ENCODE measurements around the gene PIAS2.

PIAS2 gene

GRCh38 chr18:46787674-46788073, 129.6 kb downstream of the PIAS2 start:
- Histone ChIP-seq H3K4me3 (ENCODE audit: low read depth in 1 of 5, low read length in 5 of 5) (no peak overlapping the region), H3K27ac (ENCODE audit: low read depth, low read length) (no peak overlapping the region), H3K4me1 (ENCODE audit: control insufficient read depth in 5 of 5, insufficient read depth in 5 of 5, low read length in 5 of 5) (peaks cover 0 to 16% (median 11%) of the 10 kb centered on the region in 5 donors), H3K9me3 (ENCODE audit: control insufficient read depth in 5 of 5, low read length in 5 of 5) (peaks cover 0 to 9% (median 2%) of the 10 kb centered on the region in 5 donors), H3K36me3 (ENCODE audit: control insufficient read depth in 5 of 5, insufficient read depth in 5 of 5, low read length in 5 of 5) (no peaks in the 10 kb centered on the region), H3K27me3 (ENCODE audit: control insufficient read depth in 5 of 5, insufficient read depth in 4 of 5, low read length in 5 of 5) (no peaks in the 10 kb centered on the region), H3K9ac (ENCODE audit: low read length in 5 of 5) (no peak overlapping the region)

GRCh38 chr18:46772357-46772756, 144.9 kb downstream of the PIAS2 start:
- H3K9ac ChIP-seq (ENCODE audit: low read length in 5 of 5): no peak overlapping the region
- H3K4me3 ChIP-seq (ENCODE audit: low read depth in 1 of 5, low read length in 5 of 5): no peak overlapping the region
- peaks cover 0 to 3% (median 0%) of the 10 kb centered on the region in 5 donors for H3K27me3 ChIP-seq (ENCODE audit: control insufficient read depth in 5 of 5, insufficient read depth in 4 of 5, low read length in 5 of 5)
- peaks cover 0 to 4% (median 0%) of the 10 kb centered on the region in 5 donors for H3K4me1 ChIP-seq (ENCODE audit: control insufficient read depth in 5 of 5, insufficient read depth in 5 of 5, low read length in 5 of 5)
- no peaks in the 10 kb centered on the region for H3K36me3 ChIP-seq (ENCODE audit: control insufficient read depth in 5 of 5, insufficient read depth in 5 of 5, low read length in 5 of 5)
- H3K9me3 ChIP-seq (ENCODE audit: control insufficient read depth in 5 of 5, low read length in 5 of 5): no peaks in the 10 kb centered on the region
- H3K27ac ChIP-seq (ENCODE audit: low read depth, low read length): no peak overlapping the region

GRCh38 chr18:46771141-46771540, 146.2 kb downstream of the PIAS2 start:
- Histone ChIP-seq H3K27ac (ENCODE audit: low read depth, low read length) (no peak overlapping the region), H3K9me3 (ENCODE audit: control insufficient read depth in 5 of 5, low read length in 5 of 5) (no peaks in the 10 kb centered on the region), H3K27me3 (ENCODE audit: control insufficient read depth in 5 of 5, insufficient read depth in 4 of 5, low read length in 5 of 5) (peaks cover 0 to 3% (median 0%) of the 10 kb centered on the region in 5 donors), H3K9ac (ENCODE audit: low read length in 5 of 5) (no peak overlapping the region), H3K36me3 (ENCODE audit: control insufficient read depth in 5 of 5, insufficient read depth in 5 of 5, low read length in 5 of 5) (no peaks in the 10 kb centered on the region), H3K4me3 (ENCODE audit: low read depth in 1 of 5, low read length in 5 of 5) (no peak overlapping the region), H3K4me1 (ENCODE audit: control insufficient read depth in 5 of 5, insufficient read depth in 5 of 5, low read length in 5 of 5) (peaks cover 0 to 4% (median 0%) of the 10 kb centered on the region in 5 donors)

DNA sequence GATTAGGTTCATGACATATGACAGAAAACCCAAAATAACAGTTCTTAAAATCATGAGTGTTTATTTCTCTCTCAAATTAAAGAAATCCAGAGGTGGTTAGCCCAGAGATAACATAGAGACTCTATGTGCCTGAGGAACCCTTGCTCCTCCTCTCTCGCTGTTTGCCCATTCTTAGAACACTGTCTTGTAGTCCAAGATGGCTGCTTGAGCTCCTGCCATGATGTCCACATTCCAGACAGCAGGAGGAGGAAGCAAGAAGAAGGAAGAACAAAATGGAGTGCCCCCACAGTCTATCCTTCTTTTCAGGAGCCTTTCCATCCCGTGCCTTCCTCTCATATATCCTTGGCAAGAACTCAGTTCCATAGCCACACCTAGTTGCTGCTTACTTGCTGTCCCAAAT, 146.6 kb downstream of the PIAS2 start:
- Histone ChIP-seq H3K4me1 (ENCODE audit: control insufficient read depth in 5 of 5, insufficient read depth in 5 of 5, low read length in 5 of 5) (peaks cover 0 to 4% (median 0%) of the 10 kb centered on the region in 5 donors), H3K27ac (ENCODE audit: low read depth, low read length) (no peak overlapping the region), H3K36me3 (ENCODE audit: control insufficient read depth in 5 of 5, insufficient read depth in 5 of 5, low read length in 5 of 5) (no peaks in the 10 kb centered on the region), H3K4me3 (ENCODE audit: low read depth in 1 of 5, low read length in 5 of 5) (no peak overlapping the region), H3K27me3 (ENCODE audit: control insufficient read depth in 5 of 5, insufficient read depth in 4 of 5, low read length in 5 of 5) (peaks cover 0 to 3% (median 0%) of the 10 kb centered on the region in 5 donors), H3K9me3 (ENCODE audit: control insufficient read depth in 5 of 5, low read length in 5 of 5) (no peaks in the 10 kb centered on the region), H3K9ac (ENCODE audit: low read length in 5 of 5) (no peak overlapping the region)

DNA sequence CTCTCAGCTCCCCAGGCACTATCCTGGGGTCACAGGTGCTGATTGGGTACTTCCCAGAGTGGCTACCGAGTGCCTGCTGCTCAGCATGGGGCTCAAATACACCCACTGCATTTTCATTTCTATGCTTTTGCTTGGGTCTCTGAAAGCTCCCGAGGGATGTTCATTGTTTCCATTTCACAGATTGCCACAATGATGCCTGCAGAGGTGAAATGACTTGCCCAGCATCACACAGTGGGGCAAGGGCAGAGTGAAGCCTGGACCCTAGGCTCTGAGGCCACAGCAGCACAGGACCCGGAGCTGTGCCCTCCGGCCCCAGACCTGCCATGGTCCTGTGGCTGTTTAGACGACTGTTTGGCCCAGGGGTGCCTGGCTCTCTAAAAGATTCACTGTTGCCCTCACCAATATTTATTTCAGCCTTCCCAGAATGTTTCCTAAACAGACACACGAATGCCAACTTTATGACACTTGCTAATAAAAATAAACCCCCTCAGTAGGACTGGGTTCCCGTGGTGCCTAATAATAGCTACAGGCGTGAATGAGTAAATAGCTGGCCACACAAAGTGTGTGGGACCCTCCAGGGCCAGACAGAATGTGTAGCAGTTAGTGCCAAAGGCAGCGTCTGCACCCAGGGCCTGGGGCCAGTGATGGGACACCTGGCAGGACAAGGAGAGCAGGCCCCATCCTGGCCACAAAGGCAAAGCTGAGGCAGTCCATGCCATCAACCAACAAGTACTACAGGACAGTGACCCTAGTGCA, 149.0 kb downstream of the PIAS2 start:
- Histone ChIP-seq H3K4me1 (ENCODE audit: control insufficient read depth in 5 of 5, insufficient read depth in 5 of 5, low read length in 5 of 5) (peaks cover 0 to 4% (median 0%) of the 10 kb centered on the region in 5 donors), H3K9ac (ENCODE audit: low read length in 5 of 5) (no peak overlapping the region), H3K9me3 (ENCODE audit: control insufficient read depth in 5 of 5, low read length in 5 of 5) (no peaks in the 10 kb centered on the region), H3K4me3 (ENCODE audit: low read depth in 1 of 5, low read length in 5 of 5) (no peak overlapping the region), H3K27me3 (ENCODE audit: control insufficient read depth in 5 of 5, insufficient read depth in 4 of 5, low read length in 5 of 5) (peaks cover 0 to 7% (median 0%) of the 10 kb centered on the region in 5 donors), H3K27ac (ENCODE audit: low read depth, low read length) (no peak overlapping the region), H3K36me3 (ENCODE audit: control insufficient read depth in 5 of 5, insufficient read depth in 5 of 5, low read length in 5 of 5) (no peaks in the 10 kb centered on the region)

GRCh38 chr18:46767217-46767616, 150.1 kb downstream of the PIAS2 start:
- Histone ChIP-seq H3K9ac (ENCODE audit: low read length in 5 of 5) (no peak overlapping the region), H3K27ac (ENCODE audit: low read depth, low read length) (no peak overlapping the region), H3K4me1 (ENCODE audit: control insufficient read depth in 5 of 5, insufficient read depth in 5 of 5, low read length in 5 of 5) (peaks cover 0 to 4% (median 0%) of the 10 kb centered on the region in 5 donors), H3K4me3 (ENCODE audit: low read depth in 1 of 5, low read length in 5 of 5) (no peak overlapping the region), H3K27me3 (ENCODE audit: control insufficient read depth in 5 of 5, insufficient read depth in 4 of 5, low read length in 5 of 5) (peaks cover 0 to 10% (median 4%) of the 10 kb centered on the region in 5 donors), H3K9me3 (ENCODE audit: control insufficient read depth in 5 of 5, low read length in 5 of 5) (no peaks in the 10 kb centered on the region), H3K36me3 (ENCODE audit: control insufficient read depth in 5 of 5, insufficient read depth in 5 of 5, low read length in 5 of 5) (no peaks in the 10 kb centered on the region)

DNA sequence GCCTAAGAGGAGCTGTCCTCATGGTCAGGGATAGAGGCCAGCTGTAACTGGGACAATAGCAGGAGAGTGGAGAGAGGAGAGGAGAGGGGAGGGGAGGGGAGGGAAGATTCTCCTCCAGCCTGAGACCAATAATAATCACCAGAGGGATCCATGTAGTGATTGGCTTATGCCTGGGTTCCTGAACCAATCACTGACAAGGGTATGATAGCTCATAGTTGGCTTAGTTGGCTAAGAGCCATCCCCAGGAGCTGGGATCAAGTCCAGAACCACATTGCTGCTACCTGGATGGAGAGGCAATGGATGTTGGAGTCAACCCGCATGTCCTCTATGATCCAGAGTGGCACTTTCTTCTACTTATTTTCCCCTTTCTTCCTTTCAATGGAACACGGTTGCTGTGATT, 152.7 kb downstream of the PIAS2 start:
- H3K27me3 ChIP-seq (ENCODE audit: control insufficient read depth in 5 of 5, insufficient read depth in 4 of 5, low read length in 5 of 5): peaks cover 2 to 17% (median 11%) of the 10 kb centered on the region in 5 donors
- no peaks in the 10 kb centered on the region for H3K9me3 ChIP-seq (ENCODE audit: control insufficient read depth in 5 of 5, low read length in 5 of 5)
- no peak overlapping the region for H3K9ac ChIP-seq (ENCODE audit: low read length in 5 of 5)
- H3K27ac ChIP-seq (ENCODE audit: low read depth, low read length): no peak overlapping the region
- no peaks in the 10 kb centered on the region for H3K36me3 ChIP-seq (ENCODE audit: control insufficient read depth in 5 of 5, insufficient read depth in 5 of 5, low read length in 5 of 5)
- H3K4me1 ChIP-seq (ENCODE audit: control insufficient read depth in 5 of 5, insufficient read depth in 5 of 5, low read length in 5 of 5): peaks cover 0 to 2% (median 0%) of the 10 kb centered on the region in 5 donors
- no peak overlapping the region for H3K4me3 ChIP-seq (ENCODE audit: low read depth in 1 of 5, low read length in 5 of 5)

DNA sequence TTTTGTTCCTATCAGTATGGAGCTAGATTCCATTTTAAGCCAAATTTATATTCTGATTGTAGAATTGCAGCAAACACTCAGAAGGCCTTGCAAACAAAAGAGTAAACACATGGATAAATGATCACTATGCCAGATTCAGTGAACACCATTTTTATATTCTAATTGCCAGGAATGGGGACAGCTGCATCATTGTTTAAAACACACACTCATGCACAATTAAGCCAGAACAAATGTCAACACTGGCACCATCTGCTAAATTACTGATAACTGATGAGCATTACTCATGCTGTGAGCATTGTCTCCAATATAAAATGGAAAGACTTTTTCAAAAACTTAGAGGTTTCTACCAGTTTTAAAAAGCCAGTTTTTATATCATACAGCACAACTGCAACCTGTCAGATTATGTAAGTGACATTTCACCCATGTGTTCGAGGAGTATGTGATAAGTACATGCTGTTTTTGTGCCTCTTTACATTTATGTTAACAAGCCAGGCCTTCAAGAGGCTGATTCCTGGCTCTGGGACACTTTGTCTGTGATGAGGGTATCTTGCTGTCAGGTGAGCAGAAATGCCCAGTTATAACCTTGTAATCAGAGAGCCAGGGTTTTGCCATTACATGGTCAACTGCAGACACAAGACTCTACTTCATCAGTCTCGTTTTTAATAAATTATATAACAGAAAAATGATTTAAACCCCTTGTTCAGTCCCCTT, 156.1 kb downstream of the PIAS2 start:
- Histone ChIP-seq H3K4me1 (ENCODE audit: control insufficient read depth in 5 of 5, insufficient read depth in 5 of 5, low read length in 5 of 5) (peaks cover 0 to 20% (median 18%) of the 10 kb centered on the region in 5 donors), H3K36me3 (ENCODE audit: control insufficient read depth in 5 of 5, insufficient read depth in 5 of 5, low read length in 5 of 5) (no peaks in the 10 kb centered on the region), H3K4me3 (ENCODE audit: low read depth in 1 of 5, low read length in 5 of 5) (no peak overlapping the region), H3K9me3 (ENCODE audit: control insufficient read depth in 5 of 5, low read length in 5 of 5) (no peaks in the 10 kb centered on the region), H3K27me3 (ENCODE audit: control insufficient read depth in 5 of 5, insufficient read depth in 4 of 5, low read length in 5 of 5) (peaks cover 16 to 46% (median 28%) of the 10 kb centered on the region in 5 donors), H3K9ac (ENCODE audit: low read length in 5 of 5) (no peak overlapping the region), H3K27ac (ENCODE audit: low read depth, low read length) (no peak overlapping the region)

DNA sequence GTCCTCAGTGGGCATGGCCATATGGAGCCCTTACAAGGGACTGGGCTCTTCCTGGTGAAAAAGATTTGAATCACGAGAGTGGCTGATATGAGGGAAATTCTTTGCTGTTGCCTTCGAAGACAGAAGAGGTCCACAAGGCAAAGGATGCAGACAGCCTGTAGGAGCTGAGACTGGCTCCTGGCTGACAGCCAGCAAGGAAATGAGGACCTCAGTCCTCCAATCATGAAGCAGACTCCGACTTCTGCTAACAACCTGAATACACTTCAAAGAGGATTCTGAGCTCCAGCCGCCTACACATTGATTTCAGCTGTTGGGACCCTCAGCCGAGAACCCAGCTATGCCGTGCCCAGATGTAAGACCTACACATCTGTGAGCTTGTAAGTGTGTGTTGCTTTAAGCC, 157.4 kb downstream of the PIAS2 start:
- Histone ChIP-seq H3K4me1 (ENCODE audit: control insufficient read depth in 5 of 5, insufficient read depth in 5 of 5, low read length in 5 of 5) (peaks cover 0 to 26% (median 24%) of the 10 kb centered on the region in 5 donors), H3K9me3 (ENCODE audit: control insufficient read depth in 5 of 5, low read length in 5 of 5) (no peaks in the 10 kb centered on the region), H3K9ac (ENCODE audit: low read length in 5 of 5) (no peak overlapping the region), H3K27ac (ENCODE audit: low read depth, low read length) (no peak overlapping the region), H3K27me3 (ENCODE audit: control insufficient read depth in 5 of 5, insufficient read depth in 4 of 5, low read length in 5 of 5) (peaks cover 20 to 58% (median 40%) of the 10 kb centered on the region in 5 donors), H3K4me3 (ENCODE audit: low read depth in 1 of 5, low read length in 5 of 5) (no peak overlapping the region), H3K36me3 (ENCODE audit: control insufficient read depth in 5 of 5, insufficient read depth in 5 of 5, low read length in 5 of 5) (no peaks in the 10 kb centered on the region)

DNA sequence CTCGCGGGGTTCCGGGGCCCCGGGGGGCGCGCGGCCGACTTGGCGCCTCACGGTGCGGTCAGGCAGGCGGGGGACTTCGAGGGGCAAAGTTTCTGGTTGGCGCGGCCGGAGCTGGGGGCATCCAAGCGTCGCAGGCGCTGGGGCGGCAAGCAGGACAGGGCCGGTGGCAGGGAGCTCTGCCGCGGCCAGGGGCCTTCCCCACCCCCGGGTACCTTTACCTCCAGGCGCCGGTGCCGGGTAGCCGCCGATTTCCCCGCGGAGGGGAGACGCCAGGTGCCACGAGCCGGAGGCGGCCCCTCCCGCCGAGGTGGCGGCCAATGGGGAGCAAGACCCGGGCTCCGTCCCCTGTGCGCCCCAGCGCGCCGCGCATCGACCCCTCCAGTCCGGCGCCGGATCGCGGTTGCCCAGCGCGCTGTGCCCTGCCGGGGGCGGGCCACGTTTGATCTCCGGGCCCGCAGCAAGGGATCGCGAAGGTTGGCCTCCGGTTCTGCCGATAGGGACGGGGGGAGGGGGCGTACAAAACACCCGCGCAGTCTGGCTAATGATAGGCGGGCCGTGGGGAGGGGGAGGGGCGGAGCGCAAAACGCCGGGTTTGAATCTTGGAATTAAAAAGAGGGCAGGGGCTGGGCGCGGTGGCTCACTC, 160.6 kb downstream of the PIAS2 start, which contains the start of gene ST8SIA5:
Gene ST8SIA5 (minus strand): TSS at position 495 of the 643 bp plus-strand sequence. CDS start 545 bp downstream, outside the sequence.
- peaks cover 0 to 26% (median 24%) of the 10 kb centered on the region in 5 donors for H3K4me1 ChIP-seq (ENCODE audit: control insufficient read depth in 5 of 5, insufficient read depth in 5 of 5, low read length in 5 of 5)
- no peak within 1 kb of the TSS for H3K9ac ChIP-seq (ENCODE audit: low read length in 5 of 5)
- H3K4me3 ChIP-seq (ENCODE audit: low read depth in 1 of 5, low read length in 5 of 5): peak within 1 kb of the TSS; percentile 11 to 53 (median 39)
- H3K9me3 ChIP-seq (ENCODE audit: control insufficient read depth in 5 of 5, low read length in 5 of 5): no peaks in the 10 kb centered on the region
- peaks cover 20 to 54% (median 35%) of the 10 kb centered on the region in 5 donors for H3K27me3 ChIP-seq (ENCODE audit: control insufficient read depth in 5 of 5, insufficient read depth in 4 of 5, low read length in 5 of 5)
- H3K27ac ChIP-seq (ENCODE audit: low read depth, low read length): no peak within 1 kb of the TSS
- H3K36me3 ChIP-seq (ENCODE audit: control insufficient read depth in 5 of 5, insufficient read depth in 5 of 5, low read length in 5 of 5): no peaks in the 10 kb centered on the region

Data from subcutaneous abdominal adipose tissue (tissue), 5 donors.